GM10266 (cell line): ENCODE measurements around the gene ITPR2.

Source experiments
- DNase-seq: peaks from one replicate; pipeline ENCODE4 v3.0.0; 2012; ENCODE audit errors: extremely low spot score
- CTCF ChIP-seq: IDR thresholded peaks from 2 replicates; pipeline ENCODE4 v1.5.1; 2012; ENCODE audit warnings: mild to moderate bottlenecking, low read depth; ENCODE audit not compliant: control insufficient read depth, insufficient read depth; ENCODE audit errors: missing control alignments

Gene ITPR2

GRCh38 chr12:26299751-26300150 is 533.2 kb downstream of the ITPR2 start:
- TF ChIP-seq CTCF, result no peak
- no peak for DNase-seq

GRCh38 chr12:26298785-26299621 is 534.0 kb downstream of the ITPR2 start:
- no peak for TF ChIP-seq CTCF
- DNase-seq, result peak; percentile 80

GRCh38 chr12:26297396-26298070 is 535.5 kb downstream of the ITPR2 start:
- no peak for DNase-seq
- no peak for TF ChIP-seq CTCF

GRCh38 chr12:26295001-26295400 is 538.0 kb downstream of the ITPR2 start:
- DNase-seq, result no peak
- TF ChIP-seq CTCF, result no peak

- DNase-seq, result no peak
- TF ChIP-seq CTCF, result no peak
Measured at GRCh38 chr12:26293612-26294011, 539.4 kb downstream of the ITPR2 start.

GRCh38 chr12:26292596-26292995 is 540.4 kb downstream of the ITPR2 start:
- no peak for TF ChIP-seq CTCF
- no peak for DNase-seq

- DNase-seq, result no peak
- TF ChIP-seq CTCF, result no peak
Measured at GRCh38 chr12:26290565-26290964, 542.4 kb downstream of the ITPR2 start.
